Common myeloid progenitor, CD34-positive (primary cell): ENCODE measurements around the gene SLC2A11.
A peak's percentile ranks its signal among the peaks of the same experiment; 100 is the strongest.

Experiments
- CTCF ChIA-PET: fragments of 350-600 bp; sonication (Branson Sonifier 250); formaldehyde crosslinking; loops from one replicate; lab custom pipeline; 2021; ENCODE audit warnings: antibody characterized with exemption; lab: Charles Lee
- POLR2A ChIA-PET: fragments of 350-600 bp; sonication (Branson Sonifier 250); formaldehyde crosslinking; loops from one replicate; lab custom pipeline; 2021; ENCODE audit warnings: antibody characterized with exemption; lab: Charles Lee
- DNase-seq, 3 donors: peaks; one replicate each; pipeline versions ENCODE4 v3.0.0 to v3.0.0-alpha.2; 2013
- H3K27ac ChIP-seq, 2 experiments: 1 replicate in 1 of 2; 2 replicates in 1 of 2; pipeline ENCODE4 v1.7.0; 2013; ENCODE audit warnings: inconsistent platforms in 2 of 2, low read length in 2 of 2, mild to moderate bottlenecking in 2 of 2, low read depth in 1 of 2, moderate library complexity in 1 of 2; ENCODE audit not compliant: severe bottlenecking in 2 of 2, insufficient read depth in 1 of 2, poor library complexity in 1 of 2
- H3K27me3 ChIP-seq, 5 experiments: replicated peaks in 2 of 5; 1 replicate in 3 of 5; 2 replicates in 2 of 5; pipeline versions ENCODE4 v1.6.1 to v1.7.0; 2013; ENCODE audit warnings: low read length in 4 of 5, mild to moderate bottlenecking in 2 of 5, moderate library complexity in 2 of 5, inconsistent platforms in 1 of 5; ENCODE audit not compliant: insufficient read depth in 5 of 5, control insufficient read depth in 4 of 5
- H3K36me3 ChIP-seq, 4 experiments: 1 replicate in 2 of 4; 2 replicates in 2 of 4; pipeline versions ENCODE4 v1.6.1 to v1.7.0; 2013; ENCODE audit warnings: low read length in 3 of 4, control low read depth in 1 of 4, mild to moderate bottlenecking in 1 of 4; ENCODE audit not compliant: control insufficient read depth in 4 of 4, insufficient read depth in 4 of 4
- H3K4me1 ChIP-seq, 4 experiments: 1 replicate in 3 of 4; 2 replicates in 1 of 4; pipeline versions ENCODE4 v1.6.1 to v1.7.1; 2013; ENCODE audit warnings: low read length in 3 of 4, mild to moderate bottlenecking in 3 of 4, control low read depth in 1 of 4, inconsistent platforms in 1 of 4, moderate library complexity in 1 of 4; ENCODE audit not compliant: control insufficient read depth in 4 of 4, insufficient read depth in 4 of 4; ENCODE audit errors: control extremely low read depth in 1 of 4
- H3K4me3 ChIP-seq, 7 experiments: 1 replicate in 4 of 7; 2 replicates in 3 of 7; pipeline versions ENCODE4 v1.5.1 to v1.7.0; 2013; ENCODE audit warnings: mild to moderate bottlenecking in 7 of 7, low read length in 6 of 7, moderate library complexity in 6 of 7, inconsistent platforms in 2 of 7, low read depth in 2 of 7, control low read depth in 1 of 7; ENCODE audit not compliant: insufficient read depth in 4 of 7, control insufficient read depth in 1 of 7; ENCODE audit errors: extremely low read depth in 1 of 7
- H3K9me3 ChIP-seq, 5 experiments: 1 replicate in 4 of 5; 2 replicates in 1 of 5; pipeline versions ENCODE4 v1.6.1 to v1.7.1; 2013; ENCODE audit warnings: low read length in 4 of 5, mild to moderate bottlenecking in 2 of 5, inconsistent platforms in 1 of 5, low read depth in 1 of 5, moderate library complexity in 1 of 5; ENCODE audit not compliant: control insufficient read depth in 4 of 5, insufficient read depth in 2 of 5; ENCODE audit errors: control extremely low read depth in 1 of 5
- WGBS: methylation state at CpG from one replicate; pipeline ENCODE4 v1.1.5; 2013; ENCODE audit not compliant: insufficient coverage; 5-methylcytosine and 5-hydroxymethylcytosine counted together

SLC2A11 gene

DNA sequence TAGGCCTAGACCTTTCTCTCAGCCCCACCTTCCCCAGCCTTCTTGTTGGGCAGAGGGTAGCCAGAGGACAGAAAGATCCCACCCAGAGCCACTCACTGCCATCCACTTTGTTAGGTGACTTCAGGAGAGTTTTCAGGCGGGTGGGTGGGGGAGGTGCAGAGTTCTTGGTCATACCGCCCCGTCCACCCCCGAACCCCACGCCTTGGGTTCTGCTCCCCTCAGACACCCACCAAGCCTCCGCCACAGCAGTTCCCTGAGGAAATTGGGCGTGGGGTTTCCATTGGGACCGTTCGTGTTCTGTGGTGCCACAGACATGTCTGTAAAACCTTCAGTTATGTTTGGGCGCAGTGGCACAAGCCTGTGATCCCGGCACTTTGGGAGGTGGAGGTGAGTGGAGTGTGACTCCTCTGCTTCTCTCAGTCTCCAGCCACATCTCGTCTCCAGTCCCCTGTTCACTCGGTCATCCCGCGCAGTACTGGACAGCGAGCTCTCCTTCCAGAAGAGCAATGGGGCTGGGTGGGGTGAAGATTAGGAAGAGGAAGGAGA, 38.0 kb downstream of the SLC2A11 start:
- 94% methylated on average over 9 of the region's 16 CpGs for WGBS
- Histone ChIP-seq H3K4me1 (peaks cover 4 to 34% (median 25%) of the 10 kb centered on the region in 4 experiments), H3K9me3 (no peaks in the 10 kb centered on the region), H3K36me3 (peaks cover 2 to 29% (median 13%) of the 10 kb centered on the region in 4 experiments), H3K27me3 (no peaks in the 10 kb centered on the region), H3K27ac (peak overlapping the region in 1 of 2 experiments; percentile 90), H3K4me3 (peak overlapping the region in 6 of 7 experiments; percentile 64 to 81 (median 80))
- POLR2A ChIA-PET = no interaction called here
- CTCF ChIA-PET = interaction anchor here (1.1 kb wide), 1 partner anchor 30 kb away, joined by 3 read pairs; no protein-coding TSS in a partner anchor
- DNase-seq = no peak

- Histone ChIP-seq H3K27ac (peak overlapping the region in 1 of 2 experiments; percentile 90), H3K9me3 (no peaks in the 10 kb centered on the region), H3K27me3 (no peaks in the 10 kb centered on the region), H3K36me3 (peaks cover 2 to 29% (median 13%) of the 10 kb centered on the region in 4 experiments), H3K4me3 (peak overlapping the region in 2 of 7 experiments; percentile 64 to 79), H3K4me1 (peaks cover 4 to 34% (median 25%) of the 10 kb centered on the region in 4 experiments)
- ChIA-PET POLR2A (no interaction called here), CTCF (interaction anchor here (1.1 kb wide), 1 partner anchor 30 kb away, joined by 3 read pairs; no protein-coding TSS in a partner anchor)
- 95% methylated on average over 5 of the region's 5 CpGs for WGBS
- DNase-seq = no peak
These were observed 38.5 kb downstream of the SLC2A11 start for GRCh38 chr22:23896166-23896522.

- no peak overlapping the region for H3K27ac ChIP-seq
- peaks cover 2 to 29% (median 13%) of the 10 kb centered on the region in 4 experiments for H3K36me3 ChIP-seq
- H3K4me3 ChIP-seq = peak overlapping the region in 1 of 7 experiments; percentile 64
- H3K4me1 ChIP-seq = peaks cover 4 to 34% (median 25%) of the 10 kb centered on the region in 4 experiments
- no peaks in the 10 kb centered on the region for H3K9me3 ChIP-seq
- CTCF ChIA-PET = interaction anchor here (1.0 to 1.1 kb wide), 2 partner anchors 31 to 47 kb away, joined by 3 read pairs; no protein-coding TSS in a partner anchor
- no peak for DNase-seq
- WGBS = 98% methylated on average over 4 of the region's 8 CpGs
- H3K27me3 ChIP-seq = no peaks in the 10 kb centered on the region
- POLR2A ChIA-PET = interaction anchor here (0.5 kb wide), 1 partner anchor 156 kb away, joined by 4 read pairs; no protein-coding TSS in a partner anchor
These were observed 39.0 kb downstream of the SLC2A11 start for GRCh38 chr22:23896523-23897186.

GRCh38 chr22:23897320-23897719, 39.6 kb downstream of the SLC2A11 start:
- Histone ChIP-seq H3K27me3 (no peaks in the 10 kb centered on the region), H3K9me3 (no peaks in the 10 kb centered on the region), H3K36me3 (peaks cover 2 to 29% (median 13%) of the 10 kb centered on the region in 4 experiments), H3K4me3 (no peak overlapping the region), H3K4me1 (peaks cover 4 to 34% (median 25%) of the 10 kb centered on the region in 4 experiments), H3K27ac (no peak overlapping the region)
- WGBS = 97% methylated on average over 3 of the region's 3 CpGs
- DNase-seq = no peak
- ChIA-PET CTCF (interaction anchor here (1.0 kb wide), 1 partner anchor 48 kb away, joined by 3 read pairs; no protein-coding TSS in a partner anchor), POLR2A (no interaction called here)

- 47% methylated on average over 5 of the region's 8 CpGs for WGBS
- Histone ChIP-seq H3K4me3 (peak overlapping the region in 1 of 7 experiments; percentile 0), H3K27me3 (no peaks in the 10 kb centered on the region), H3K4me1 (peaks cover 4 to 30% (median 22%) of the 10 kb centered on the region in 4 experiments), H3K36me3 (peaks cover 2 to 29% (median 13%) of the 10 kb centered on the region in 4 experiments), H3K27ac (peak overlapping the region in 1 of 2 experiments; percentile 11), H3K9me3 (no peaks in the 10 kb centered on the region)
- peak in 2 of 3 donors; percentile 19 to 26 for DNase-seq
- POLR2A ChIA-PET = no interaction called here
- CTCF ChIA-PET = interaction anchor here (0.9 to 1.1 kb wide), 3 partner anchors 14 to 49 kb away, joined by 3 read pairs; no protein-coding TSS in a partner anchor
These were observed 40.6 kb downstream of the SLC2A11 start for GRCh38 chr22:23898006-23898974.

GRCh38 chr22:23899042-23899745, 41.5 kb downstream of the SLC2A11 start:
- ChIA-PET POLR2A (no interaction called here), CTCF (interaction anchor here (1.1 kb wide), 1 partner anchor 27 kb away, joined by 3 read pairs; no protein-coding TSS in a partner anchor)
- no peak overlapping the region for H3K27ac ChIP-seq
- H3K4me1 ChIP-seq = peaks cover 0 to 23% (median 16%) of the 10 kb centered on the region in 4 experiments
- WGBS = 92% methylated on average over 5 of the region's 6 CpGs
- H3K9me3 ChIP-seq = no peaks in the 10 kb centered on the region
- no peak for DNase-seq
- no peaks in the 10 kb centered on the region for H3K27me3 ChIP-seq
- no peak overlapping the region for H3K4me3 ChIP-seq
- peaks cover 2 to 31% (median 13%) of the 10 kb centered on the region in 4 experiments for H3K36me3 ChIP-seq
